ENCODE measurements around the gene KIF11.
A peak's percentile ranks its signal among the peaks of the same experiment; 100 is the strongest.

KIF11 gene

GRCh38 chr10:92591550-92592022 lies 1.3 kb upstream of the KIF11 start:
- peak overlapping the region; percentile 98 for H3K4me3 ChIP-seq (ENCODE audit: low read depth, low read length)
- TF ChIP-seq CTCF (IDR thresholded peaks at IDR 0.05; ENCODE audit: control insufficient read depth, extremely low read depth, insufficient read depth) = no peak
- peak; percentile 73 for DNase-seq (ENCODE audit: low read depth)

- H3K4me3 ChIP-seq (ENCODE audit: low read depth, low read length) = peak overlapping the region; percentile 98
- DNase-seq (ENCODE audit: low read depth) = no peak
Measured at GRCh38 chr10:92593619-92594588, 974 bp downstream of the KIF11 start.

GRCh38 chr10:92595505-92595904 lies 2.6 kb downstream of the KIF11 start:
- no peak for DNase-seq (ENCODE audit: low read depth)
- no peak for TF ChIP-seq CTCF (IDR thresholded peaks at IDR 0.05; ENCODE audit: control insufficient read depth, extremely low read depth, insufficient read depth)
- H3K4me3 ChIP-seq (ENCODE audit: low read depth, low read length) = no peak overlapping the region

More at GRCh38 chr10:92593619-92594588, 974 bp downstream of the KIF11 start:
- TF ChIP-seq CTCF (IDR thresholded peaks at IDR 0.05; ENCODE audit: control insufficient read depth, extremely low read depth, insufficient read depth) = no peak

- TF ChIP-seq CTCF (IDR thresholded peaks at IDR 0.05; ENCODE audit: control insufficient read depth, extremely low read depth, insufficient read depth) = no peak
- no peak overlapping the region for H3K4me3 ChIP-seq (ENCODE audit: low read depth, low read length)
- DNase-seq (ENCODE audit: low read depth) = no peak
Measured at GRCh38 chr10:92598321-92598720, 5.4 kb downstream of the KIF11 start.

GRCh38 chr10:92604841-92605240 lies 11.9 kb downstream of the KIF11 start:
- DNase-seq (ENCODE audit: low read depth) = no peak
- no peak for TF ChIP-seq CTCF (IDR thresholded peaks at IDR 0.05; ENCODE audit: control insufficient read depth, extremely low read depth, insufficient read depth)
- H3K4me3 ChIP-seq (ENCODE audit: low read depth, low read length) = no peak overlapping the region

- no peak overlapping the region for H3K4me3 ChIP-seq (ENCODE audit: low read depth, low read length)
- DNase-seq (ENCODE audit: low read depth) = no peak
- no peak for TF ChIP-seq CTCF (IDR thresholded peaks at IDR 0.05; ENCODE audit: control insufficient read depth, extremely low read depth, insufficient read depth)
Measured at GRCh38 chr10:92615515-92615914, 22.6 kb downstream of the KIF11 start.

All from LNCaP clone FGC (cell line).